ENCODE data around the gene PAX5.

DNA sequence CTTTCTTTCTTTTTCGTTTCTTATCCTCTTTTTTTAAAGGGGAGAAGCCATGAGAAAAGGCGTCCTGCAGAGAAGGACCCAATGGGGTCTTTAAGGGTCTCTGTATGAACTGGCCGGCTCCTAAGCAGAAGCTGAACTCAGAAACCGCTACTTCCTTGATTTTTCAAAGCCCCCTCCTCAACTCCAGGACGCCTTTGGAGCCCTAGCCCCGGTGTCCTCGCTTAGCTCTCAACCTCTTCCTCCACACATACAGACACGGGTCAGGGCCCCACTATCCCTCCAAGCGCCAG lies 8.3 kb downstream of the PAX5 start:
- no peak for TF ChIP-seq ZBTB7A (IDR thresholded peaks at IDR 0.05; ENCODE audit: low read depth)
- TF ChIP-seq, protein P1, sequence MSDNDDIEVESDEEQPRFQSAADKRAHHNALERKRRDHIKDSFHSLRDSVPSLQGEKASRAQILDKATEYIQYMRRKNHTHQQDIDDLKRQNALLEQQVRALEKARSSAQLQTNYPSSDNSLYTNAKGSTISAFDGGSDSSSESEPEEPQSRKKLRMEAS (IDR thresholded peaks at IDR 0.05): no peak
- no peak for TF ChIP-seq REST (IDR thresholded peaks at IDR 0.05; ENCODE audit: low read depth)
- no peak for TF ChIP-seq YY1 (IDR thresholded peaks at IDR 0.05; ENCODE audit: low read depth)
- no peak for TF ChIP-seq RAD21 (IDR thresholded peaks at IDR 0.05; ENCODE audit: low read depth)
- no peak for TF ChIP-seq NFIC (IDR thresholded peaks at IDR 0.05)
- no peak for TF ChIP-seq FOXM1 (IDR thresholded peaks at IDR 0.05; ENCODE audit: borderline replicate concordance, low read depth)
- no peak for TF ChIP-seq CREB1 (IDR thresholded peaks at IDR 0.05; ENCODE audit: low read depth)
- TF ChIP-seq CEBPB (IDR thresholded peaks at IDR 0.05): no peak
